GM21423 (cell line): ENCODE data around the gene TM6SF1.
"Not testable (repeated sequence)": the region's sequence is repeated elsewhere in the genome, so short reads cannot be mapped to it uniquely, and the experiment has no call there.

Source experiments
- ATAC-seq: cut with Tn5 transposase; IDR thresholded peaks from one replicate; pipeline ENCODE4 v1.9.1; 2021; ENCODE audit warnings: mild to moderate bottlenecking, moderate library complexity; ENCODE audit not compliant: unreplicated experiment

Gene TM6SF1

DNA sequence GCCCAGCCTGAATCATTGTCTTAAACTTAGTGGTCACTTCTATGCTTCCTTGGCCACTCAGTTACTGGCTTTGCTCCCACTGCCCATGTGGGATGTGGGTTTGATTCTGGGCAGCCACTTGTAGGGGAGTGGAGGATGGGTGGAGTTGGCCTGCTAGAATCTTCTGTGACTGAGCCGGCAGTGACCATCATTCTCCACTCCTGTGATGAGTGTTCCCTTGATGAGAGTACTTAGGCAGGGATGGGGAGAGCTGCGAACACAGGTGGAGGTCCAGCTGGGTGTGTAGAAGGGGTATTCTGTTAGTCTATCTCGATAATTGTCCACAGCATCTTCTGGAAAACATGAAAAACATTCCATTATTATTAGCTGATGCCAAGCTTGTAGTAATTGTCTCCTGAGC lies 8.0 kb downstream of the TM6SF1 start:
- no peak for ATAC-seq

DNA sequence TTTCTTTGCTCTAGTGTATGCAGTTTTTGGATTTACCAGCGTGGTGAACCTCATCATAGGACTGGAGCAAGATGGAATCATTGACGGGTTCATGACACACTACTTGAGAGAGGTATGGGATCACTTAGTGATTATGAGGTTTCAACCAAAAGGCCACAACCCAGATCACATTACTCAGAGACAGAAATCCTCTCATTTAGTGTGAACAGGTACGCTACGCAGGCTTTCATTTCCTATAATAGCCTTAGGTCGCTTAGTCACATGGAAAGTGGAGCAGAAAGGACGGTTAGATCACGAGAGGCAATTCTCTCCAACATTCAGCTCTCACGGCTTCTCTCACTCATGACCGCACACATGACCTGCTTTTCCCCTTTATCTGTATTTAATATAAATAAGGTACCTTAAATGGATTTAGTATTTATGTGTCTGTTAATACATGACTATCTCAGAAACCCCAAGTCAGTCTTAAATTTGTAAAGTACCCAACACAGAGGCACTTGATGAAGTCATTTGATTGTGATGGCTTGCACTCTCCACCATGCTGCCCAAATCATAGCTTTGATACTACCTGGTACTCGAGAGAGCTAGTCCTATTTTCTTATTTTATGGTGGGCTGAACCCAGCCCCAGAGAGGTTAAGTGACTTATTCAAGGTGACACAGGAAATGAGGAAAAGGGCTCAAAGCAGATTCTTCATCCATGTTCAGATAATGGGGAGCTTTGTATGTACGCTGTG lies 8.6 kb downstream of the TM6SF1 start:
- ATAC-seq: peak; percentile 51

DNA sequence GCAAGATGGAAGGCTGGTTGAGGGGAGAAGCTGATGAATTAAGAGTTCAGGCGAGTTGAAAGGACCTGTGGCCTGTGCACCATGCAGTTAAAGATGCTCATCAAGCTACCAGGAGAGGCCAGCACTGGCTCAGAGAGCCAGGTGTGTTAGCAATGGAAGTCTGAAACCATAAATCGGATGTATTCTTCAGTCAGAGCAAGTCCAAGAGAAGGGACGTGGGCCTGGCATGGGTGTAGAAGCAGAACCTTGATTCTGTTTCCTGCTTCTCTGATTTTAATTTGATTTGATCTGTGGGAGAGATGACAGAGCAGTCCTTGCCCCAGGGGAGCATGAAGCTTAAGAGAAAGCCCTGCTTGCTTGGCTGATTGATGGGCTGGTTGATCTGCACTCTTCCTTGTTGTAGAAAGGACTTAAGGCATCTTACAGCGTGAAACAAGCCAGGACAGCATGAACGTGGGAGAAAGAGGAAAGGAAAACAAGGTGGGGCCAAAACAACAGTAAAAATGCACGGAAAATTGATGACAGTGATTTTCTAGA lies 10.9 kb downstream of the TM6SF1 start:
- ATAC-seq: no peak

DNA sequence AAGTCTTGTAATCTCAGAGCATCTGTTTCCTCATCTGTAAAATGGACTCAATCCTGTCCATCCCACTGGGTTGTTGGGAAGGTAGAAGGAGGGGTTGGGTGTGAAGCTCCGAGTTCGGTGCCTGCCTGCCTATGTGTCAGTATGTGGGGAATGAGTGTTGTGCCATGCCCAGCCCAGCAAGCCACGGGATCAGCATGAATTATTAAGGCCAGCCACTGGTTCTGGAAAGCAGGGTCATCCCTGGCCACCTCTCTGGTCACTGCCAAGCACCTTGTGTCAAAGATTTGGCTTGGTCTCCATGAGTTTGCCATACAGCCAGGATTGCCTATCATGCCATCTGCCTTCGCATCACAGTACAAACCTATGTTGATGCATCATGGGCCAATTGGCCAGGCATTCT lies 11.5 kb downstream of the TM6SF1 start:
- ATAC-seq: no peak

DNA sequence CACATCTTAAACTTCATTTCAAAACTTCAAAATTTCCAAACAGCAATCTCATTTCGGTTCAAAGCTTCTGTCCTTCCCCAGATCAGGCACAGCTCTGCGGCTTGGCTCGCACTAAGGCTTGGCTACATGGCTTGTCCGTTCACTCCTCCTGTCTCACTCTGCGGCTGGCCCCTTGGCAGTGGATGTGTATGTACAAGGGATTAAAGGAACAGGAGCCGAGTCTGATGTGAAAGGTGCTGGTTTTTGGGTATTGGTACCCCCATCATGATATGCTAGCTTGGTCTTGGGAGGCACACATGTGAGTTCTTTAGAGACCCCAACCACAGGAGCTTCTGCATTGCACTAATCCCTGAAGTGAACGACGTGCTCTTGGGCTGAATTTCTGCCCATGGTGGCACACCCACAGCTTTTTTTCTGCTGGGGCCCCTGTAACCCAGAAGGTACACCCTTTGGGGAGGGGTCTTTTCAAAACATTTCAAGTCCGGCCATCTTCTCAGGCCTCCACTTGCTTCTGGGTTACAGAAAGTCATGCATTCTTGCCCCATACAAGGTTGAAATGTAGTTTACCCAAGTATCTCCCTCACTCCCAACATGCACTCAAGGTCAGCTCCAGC lies 12.6 kb downstream of the TM6SF1 start:
- ATAC-seq: no peak

DNA sequence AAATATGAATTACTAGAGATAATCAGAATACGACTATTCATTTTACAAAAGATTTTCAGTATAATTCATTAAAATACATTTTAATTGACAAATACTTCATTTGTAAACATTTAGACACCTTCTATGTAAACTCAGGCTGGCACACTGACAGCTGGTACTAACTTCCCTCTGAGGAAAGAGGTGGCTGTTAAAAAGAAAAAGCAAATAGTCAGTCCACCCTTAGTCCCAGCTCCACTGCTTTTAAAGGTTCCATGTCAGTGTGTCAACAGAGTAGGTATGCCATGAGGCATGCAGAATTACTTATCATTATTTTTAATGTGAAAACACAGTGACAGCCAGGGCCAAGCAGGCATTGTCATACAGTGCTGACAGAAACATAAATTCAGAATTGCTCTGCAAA lies 16.1 kb downstream of the TM6SF1 start:
- no peak for ATAC-seq

DNA sequence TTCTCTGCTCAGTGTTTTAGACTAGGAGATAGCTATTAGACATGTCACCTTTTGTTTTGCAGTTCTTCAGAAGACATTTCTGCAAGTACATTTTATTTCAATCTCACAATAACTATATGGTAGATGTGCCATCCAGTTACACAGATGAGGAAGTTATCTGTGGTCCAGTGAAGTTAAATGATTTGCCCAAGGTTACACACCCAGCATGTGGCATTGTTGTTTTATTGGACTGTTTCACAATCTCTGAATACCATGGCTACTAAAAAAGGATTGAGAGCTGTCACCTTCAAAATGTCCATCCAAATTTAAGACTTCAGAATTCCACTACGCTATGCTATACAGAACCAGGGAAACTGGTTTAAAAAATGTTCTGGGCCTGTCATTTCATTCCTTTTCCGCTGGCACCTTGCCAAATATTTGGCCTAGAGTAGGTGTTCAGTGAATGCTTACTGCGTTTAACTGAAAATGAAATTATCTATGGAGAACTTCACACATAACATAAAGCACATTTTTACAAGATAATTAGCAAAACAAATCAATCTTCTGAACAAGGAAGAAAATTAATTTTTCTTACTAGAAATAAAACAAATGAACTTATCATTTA lies 20.2 kb downstream of the TM6SF1 start:
- no peak for ATAC-seq

DNA sequence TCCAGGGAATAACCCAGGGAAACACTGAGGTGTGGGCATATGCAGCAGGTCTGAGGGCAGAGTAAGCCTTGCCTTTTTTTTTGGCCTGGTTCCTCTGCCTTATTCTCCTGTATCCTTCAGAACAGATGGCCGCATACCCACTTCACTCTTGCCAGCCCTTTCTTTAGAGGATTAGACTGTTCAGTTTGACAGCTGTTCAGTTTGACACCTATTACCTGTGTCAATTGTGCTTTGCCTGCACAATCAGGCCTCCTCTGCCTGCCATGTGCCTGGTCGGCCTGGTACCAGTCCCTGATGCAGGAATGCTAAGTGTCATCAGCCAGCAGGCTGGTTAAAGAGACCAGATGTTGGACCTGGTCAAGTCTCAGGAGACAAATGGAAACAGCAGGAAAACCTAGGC lies 22.3 kb downstream of the TM6SF1 start:
- ATAC-seq: no peak

DNA sequence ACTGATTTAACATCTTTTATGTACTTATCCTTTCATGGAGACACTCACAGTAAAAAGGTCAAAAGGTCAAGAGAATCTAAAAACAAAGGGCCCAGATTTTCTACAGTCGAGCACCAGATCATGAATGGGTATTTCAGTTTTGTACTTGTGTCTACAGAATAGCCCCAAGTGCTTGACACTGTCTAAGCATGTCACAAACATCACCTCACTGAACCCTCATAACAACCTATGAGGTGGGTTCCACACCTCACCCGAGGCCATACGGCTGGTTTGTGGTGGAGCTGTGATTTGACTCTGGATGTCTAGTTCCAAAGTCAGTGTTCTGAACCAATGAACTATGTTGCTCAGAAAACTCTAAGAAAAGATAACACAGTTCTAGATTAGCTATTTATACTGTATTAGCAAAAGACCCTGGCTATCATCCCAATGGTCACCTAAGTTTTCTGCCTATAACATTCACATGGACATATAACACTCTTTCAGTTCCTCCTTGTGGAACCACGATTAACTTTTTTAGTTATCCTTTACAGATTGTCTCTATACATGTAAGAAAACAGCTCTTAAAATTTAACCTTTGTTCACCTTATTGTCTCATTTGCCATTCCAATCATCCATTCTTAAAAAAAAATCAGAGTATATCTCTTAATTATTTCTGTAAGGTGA lies 25.5 kb downstream of the TM6SF1 start:
- ATAC-seq: no peak

DNA sequence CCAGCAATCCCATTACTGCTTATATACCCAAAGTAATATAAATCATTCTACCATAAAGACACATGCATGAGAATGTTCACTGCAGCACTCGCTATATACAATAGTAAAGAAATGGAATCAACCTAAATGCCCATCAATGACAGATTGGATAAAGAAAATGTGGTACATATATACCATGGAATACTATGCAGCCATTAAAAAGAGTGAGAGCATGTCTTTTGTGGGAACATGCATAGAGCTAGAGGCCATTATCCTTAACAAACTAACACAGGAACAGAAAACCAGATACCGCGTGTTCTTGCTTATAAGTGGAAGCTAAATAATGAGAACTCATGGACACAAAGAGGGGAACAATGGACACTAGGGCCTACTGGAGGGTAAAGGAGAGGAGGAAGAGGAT lies 34.7 kb downstream of the TM6SF1 start:
- not testable (repeated sequence) for ATAC-seq

DNA sequence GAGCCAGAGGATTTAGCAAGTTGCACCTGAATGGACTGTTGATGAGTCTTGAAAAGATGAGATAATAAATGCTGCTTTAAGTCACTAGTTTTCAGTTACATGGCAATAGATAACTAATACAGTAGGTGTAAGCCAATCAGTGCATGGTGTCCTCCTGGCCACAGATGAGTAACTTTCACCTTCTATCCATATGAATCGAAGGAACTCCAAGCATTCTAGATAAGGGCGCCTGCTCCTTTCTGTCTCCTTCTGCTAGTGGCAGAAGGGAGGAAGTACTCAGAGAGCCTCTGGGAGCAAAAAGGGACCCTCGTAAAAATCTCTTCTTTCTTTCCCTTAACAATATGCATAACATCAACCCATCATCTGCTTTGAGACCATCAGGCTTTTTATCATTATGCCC lies 37.3 kb downstream of the TM6SF1 start:
- no peak for ATAC-seq

DNA sequence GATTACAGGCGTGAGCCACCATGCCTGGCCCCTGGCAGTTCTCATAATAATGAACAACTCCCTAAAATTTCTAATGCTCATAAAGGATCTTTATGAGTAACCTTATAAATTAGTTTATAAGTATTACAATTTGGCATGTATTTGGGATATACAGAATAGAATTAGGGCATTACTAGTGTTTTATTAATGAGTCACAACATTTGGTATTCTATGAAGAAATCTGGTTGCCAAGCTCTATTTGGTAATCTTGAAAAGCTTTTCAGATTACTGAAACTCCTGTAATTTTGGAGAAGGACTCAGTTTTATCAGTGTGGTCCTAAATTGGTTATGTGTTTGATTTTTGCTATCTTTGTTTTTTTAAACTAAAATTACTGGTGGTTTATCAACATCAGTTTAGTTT lies 45.8 kb downstream of the TM6SF1 start:
- no peak for ATAC-seq

DNA sequence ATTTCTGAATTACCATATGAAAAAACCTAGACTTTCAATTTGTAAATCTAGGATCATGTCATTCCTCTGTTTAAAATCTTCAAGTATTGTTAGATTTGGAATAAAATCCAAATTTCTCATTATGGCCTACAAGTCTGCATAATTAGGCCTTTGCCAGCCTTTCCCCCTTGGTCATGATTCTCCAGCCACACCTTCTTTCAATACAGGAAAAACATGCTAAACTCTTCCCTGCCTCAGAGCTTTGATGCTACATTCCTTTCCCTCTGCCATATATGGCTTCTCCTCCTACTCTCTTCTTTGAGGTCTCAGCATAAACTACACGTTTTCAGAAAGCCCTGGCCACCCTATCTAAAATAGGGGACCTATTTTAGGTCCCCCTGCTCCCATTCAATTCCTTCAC lies 48.5 kb downstream of the TM6SF1 start:
- ATAC-seq: no peak

DNA sequence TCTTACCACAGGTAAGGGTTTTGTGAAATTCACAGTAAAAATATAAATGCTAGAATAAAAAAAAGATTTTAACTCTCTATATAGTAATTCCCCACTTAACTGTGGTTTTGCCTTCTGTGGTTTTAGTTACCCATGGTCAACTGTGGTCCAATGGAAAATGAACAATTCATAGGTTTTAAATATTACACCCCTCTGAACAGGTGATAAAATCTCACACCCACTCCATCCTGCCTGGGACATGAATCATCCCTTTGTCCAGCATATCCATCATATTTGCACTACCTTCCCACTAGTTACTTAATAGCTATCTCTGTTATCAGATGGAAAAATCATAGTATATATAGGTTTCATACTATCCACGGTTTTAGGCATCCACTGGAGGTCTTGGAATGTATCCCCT lies 50.9 kb downstream of the TM6SF1 start:
- no peak for ATAC-seq

DNA sequence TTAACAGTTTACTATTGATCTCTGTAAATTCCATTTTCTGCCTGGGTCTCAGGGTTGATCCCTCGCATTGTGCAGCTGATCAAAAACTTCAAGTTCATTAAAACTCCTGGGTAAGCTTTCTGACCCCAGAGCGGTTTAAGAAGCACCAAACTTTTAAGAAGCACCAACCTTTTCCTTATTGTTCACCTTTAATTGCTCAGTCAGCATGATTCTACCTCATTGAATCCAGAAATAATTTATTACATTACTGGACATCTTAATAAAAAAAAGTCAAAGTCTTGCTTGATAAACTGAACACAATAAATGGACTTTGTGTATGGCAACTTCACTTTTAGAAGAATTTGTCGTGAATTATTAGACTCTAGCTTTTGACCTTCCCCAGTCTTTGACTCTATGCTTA lies 53.3 kb downstream of the TM6SF1 start:
- no peak for ATAC-seq

DNA sequence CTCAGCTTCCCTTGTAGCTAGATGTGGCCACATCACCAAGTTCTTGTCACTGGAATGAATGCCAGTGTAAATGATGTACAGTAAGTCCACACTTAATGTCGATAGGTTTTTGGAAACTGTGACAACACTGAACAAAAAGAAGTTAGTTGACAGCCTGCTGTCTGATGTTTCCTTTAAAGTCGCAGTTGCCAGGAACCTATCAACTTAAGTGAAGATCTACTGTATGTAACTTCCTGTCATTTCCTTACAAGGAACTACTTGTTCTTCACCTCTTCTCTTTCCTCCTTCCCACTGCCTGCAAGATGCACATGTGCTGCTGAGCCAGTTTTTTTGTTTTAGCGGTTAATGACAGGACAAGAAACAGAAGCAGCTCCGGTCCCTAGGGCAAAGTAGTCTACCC lies 55.6 kb downstream of the TM6SF1 start:
- no peak for ATAC-seq

DNA sequence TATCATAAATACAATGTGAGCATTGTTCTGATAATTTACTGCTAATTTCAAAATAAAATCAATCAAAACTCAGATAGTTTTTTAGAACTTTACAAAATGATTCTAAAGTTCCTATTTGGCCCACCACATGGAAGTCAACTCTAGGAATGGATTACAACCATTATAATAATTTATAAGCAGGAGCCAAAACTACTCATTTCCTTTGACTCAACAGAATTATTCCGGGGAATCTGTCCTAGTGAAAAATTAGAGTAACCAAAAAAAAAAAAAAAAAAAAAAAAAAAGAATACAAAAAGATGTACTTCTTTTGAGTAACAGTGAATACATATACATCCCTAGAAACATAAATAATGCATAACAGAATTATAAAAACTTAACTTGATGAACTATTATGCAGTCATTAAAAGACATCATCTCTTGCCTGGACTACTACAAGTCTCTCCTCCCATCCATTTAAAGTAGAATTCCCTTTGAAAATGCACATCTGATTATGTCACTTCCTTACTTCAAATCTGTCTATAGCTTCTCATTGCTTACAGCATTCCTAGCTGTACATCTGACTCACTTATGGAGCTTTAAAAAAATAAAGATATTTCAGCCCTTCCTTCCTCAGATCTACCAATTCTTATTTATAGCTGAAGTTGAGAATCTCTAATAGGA lies 56.8 kb downstream of the TM6SF1 start:
- ATAC-seq: no peak

DNA sequence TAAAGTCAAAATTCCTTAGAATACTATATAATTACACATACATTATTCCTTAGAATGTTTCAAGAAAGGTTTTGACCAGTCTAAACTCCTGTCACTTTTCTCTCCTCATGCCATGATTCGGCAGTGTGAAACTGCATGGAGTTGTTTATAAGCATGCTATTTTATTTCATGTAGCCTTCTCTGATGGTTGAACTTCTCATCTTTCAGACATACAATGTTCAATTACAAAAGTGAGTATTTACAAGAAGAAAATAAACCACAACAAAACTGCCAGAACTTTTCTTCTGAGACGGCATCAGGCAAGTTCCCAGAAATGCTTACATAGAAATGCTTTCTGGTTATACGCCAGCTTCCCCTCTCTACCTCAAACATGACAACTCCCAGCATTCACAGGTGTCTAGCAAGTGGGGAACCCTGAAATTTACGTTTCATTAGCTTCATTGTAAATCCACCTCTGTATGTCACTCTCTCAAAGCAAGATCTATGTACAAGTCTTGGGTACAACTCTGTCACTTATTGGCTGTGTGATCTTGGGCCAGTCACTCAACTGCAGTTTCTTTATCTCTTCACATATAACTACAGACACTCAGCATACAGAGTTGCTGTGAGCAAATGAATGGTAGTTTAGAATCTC lies 57.4 kb downstream of the TM6SF1 start:
- ATAC-seq: no peak

DNA sequence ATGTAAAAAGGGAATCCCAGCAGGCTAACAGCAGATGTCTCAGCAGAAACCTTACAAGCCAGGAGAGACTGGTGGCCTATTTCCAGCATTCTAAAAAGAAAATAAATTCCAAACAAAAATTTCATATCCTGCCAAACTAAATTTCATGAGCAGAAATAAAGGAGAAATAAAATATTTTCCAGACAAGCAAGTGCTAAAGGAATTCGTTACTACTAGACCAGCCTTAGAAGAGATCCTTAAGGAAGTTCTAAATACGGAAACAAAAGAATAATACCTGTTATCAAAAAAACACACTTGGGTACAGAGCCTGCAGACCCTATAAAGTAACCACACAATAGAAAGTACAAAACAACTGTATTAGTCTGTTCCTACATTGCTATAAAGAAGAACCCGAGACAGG lies 58.8 kb downstream of the TM6SF1 start:
- ATAC-seq: no peak

DNA sequence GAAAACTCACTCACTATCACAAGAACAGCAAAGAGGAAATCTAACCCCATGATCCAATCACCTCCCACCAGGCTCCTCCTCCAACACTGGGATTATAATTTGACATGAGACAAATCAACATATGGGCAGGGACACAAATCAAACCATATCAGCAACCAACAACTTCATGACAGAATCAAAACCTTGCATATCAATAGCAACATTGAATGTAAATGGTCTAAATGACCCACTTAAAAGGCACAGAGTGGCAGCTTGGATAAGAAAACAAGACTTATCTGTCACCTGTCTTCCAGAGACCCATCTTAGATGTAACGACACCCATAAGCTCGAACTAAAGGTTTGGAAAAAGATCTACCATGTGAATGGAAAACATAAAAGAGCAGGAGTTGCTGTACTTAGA lies 59.4 kb downstream of the TM6SF1 start:
- no peak for ATAC-seq

DNA sequence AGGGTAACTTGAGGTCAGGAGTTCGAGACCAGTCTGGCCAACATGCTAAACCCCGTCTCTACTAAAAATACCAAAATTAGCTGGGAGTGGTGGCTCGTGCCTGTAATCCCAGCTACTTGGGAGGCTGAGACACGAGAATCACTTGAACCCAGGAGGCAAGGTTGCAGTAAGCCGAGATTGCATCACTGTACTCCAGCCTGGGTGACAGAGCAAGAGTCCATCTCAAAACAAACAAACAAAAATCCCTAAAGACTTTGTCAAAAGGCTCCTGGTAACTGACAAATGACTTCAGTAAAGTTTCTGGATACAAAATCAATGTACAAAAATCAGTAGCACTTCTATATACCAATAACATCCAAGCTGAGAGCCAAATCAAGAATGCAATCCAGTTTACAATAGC lies 62.1 kb downstream of the TM6SF1 start:
- ATAC-seq: not testable (repeated sequence)
